Activated CD8-positive, alpha-beta memory T cell treated with anti-CD3 and anti-CD28 coated beads, Interleukin-2, amount 50 U/mL, for 1 hour (primary cell): ENCODE results near the gene GJB4.

Experiments used
- DNase-seq: peaks from one replicate; pipeline ENCODE4 v3.0.0-alpha.2; 2020; ENCODE audit errors: extremely low read depth

Gene GJB4

DNA sequence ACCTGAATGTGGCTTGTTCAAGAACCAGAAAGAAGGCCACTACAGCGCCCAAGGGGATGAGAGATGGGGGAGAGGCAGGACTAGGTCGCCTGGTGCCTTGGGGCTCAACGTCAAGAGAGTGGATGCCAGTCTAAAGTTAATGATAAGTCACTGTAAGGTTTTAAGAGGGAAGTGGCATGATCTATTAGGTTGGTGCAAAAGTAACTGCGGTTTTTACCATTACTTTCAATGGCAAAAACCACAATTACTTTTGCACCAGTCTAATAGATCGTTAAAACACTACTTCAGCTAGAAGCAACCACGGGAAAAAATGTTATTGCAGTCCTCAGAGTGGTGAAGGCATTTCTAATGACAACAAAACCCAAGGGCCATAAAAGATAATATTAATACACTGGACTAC lies 18.8 kb downstream of the GJB4 start:
- DNase-seq, result no peak

DNA sequence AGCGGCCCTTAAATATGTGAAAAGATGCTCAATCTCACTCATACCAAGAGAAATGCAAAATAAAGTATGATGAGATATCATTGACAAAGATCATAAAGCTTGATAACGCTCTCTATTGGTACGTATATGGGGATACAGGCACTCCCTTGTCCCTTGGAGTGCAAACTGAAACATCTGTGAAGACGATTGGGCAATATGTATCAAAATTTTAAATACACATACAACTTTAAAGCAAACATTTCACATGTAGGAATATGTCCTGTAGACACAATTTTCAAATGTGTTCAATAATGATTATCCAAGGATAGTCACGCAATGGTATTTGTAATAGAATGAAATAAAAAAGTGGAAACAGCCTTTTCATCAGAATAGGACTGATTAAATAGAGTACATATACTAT lies 19.5 kb downstream of the GJB4 start:
- DNase-seq, result no peak

DNA sequence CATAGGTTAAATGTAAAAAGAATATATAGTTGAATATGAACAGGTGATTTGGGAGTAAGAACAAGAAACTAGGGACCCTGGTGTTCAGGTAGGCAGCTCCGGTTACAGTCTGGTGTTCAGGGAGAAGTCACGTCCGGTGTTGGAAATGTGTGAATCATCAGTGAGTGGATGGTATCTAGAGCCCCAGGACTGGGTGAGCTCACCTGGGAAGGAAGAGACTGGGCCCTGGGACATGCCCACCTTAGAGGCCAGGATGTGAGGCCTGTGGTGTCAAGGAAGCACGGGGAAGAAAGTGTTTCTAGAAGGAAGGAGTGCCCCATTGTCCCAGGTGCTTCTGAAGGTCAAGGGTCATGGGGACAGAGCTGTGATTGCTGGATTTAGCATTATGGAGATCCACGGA lies 20.0 kb downstream of the GJB4 start:
- DNase-seq, result no peak

DNA sequence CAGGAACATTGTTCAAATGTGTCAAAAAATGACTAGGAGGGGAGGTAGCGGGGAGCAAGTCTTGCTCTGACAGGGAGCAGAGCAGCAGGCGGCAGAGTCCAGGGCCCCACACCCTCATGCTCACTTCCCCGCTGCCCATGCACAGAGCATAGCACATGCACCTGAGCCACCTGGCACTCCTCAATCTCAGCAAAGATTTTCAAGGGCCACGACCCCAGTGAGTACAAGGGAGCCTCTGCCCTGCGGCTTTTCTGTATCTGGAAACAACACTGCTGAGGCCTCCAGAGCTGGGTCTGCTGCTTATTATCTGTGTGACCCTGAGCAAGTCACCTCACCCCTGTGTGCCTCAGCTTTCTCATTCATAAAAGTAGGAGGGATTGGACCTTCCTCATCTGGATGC lies 20.4 kb downstream of the GJB4 start:
- DNase-seq, result no peak

DNA sequence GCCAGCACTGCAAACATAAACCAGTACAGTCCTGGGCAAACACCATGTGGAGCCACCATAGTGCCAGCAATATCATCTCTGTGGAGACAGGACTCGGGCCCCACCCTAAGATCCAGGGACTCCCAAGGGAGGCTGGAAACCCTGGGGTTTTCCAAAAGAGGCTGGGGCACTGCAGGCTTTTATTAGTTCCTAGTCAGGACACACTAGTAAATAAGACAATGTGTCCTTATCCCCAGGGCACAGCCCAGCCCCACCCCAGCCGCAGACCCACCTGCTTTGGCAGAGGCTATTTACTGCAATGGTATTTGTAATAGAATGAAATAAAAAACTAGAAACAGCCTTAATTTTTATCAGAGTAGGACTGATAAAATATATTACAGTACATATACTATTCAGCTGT lies 21.0 kb downstream of the GJB4 start:
- DNase-seq, result no peak

DNA sequence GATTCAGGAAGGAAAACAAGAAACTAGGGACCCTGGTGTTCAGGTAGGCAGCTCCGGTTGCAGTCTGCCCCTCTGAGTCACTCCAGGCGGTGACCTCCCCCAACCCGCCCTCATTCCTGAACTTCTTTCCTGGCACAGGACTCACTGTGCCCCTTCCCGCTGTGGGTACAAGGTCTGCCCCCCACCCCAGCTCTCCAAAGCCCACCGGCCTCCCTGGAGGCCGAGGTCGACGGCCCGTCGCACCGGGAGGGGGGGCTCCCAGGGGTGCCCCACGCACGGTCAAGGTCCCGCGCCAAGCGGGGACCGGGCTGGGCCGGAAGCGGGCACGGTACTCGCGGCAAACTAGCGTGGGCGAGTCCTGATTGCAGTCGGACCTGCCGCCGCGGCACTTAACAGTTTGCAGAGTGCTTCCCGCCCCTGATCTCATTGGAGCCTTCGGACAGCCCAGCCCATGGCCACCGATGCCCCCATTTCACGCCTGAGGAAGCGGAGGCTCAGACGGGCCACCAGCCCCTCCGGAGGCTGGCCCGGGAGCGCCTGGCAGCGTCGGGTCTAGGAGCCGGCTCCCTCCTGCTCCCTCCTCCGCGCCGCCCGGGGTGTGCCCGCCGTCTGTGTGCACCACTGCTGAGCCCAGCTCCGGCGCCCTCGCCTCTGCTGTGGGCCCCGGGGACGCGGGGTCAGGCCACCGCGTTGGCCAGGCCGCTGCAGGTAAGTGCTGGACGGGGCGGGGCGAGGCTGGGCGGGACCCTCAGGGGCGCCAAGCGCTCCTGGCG lies 21.7 kb downstream of the GJB4 start, which contains the start of gene GJB3:
GJB3 (plus strand) TSS at position 144 of the 773 bp plus-strand sequence. CDS start 3,549 bp downstream, outside the sequence.
- no peak for DNase-seq

DNA sequence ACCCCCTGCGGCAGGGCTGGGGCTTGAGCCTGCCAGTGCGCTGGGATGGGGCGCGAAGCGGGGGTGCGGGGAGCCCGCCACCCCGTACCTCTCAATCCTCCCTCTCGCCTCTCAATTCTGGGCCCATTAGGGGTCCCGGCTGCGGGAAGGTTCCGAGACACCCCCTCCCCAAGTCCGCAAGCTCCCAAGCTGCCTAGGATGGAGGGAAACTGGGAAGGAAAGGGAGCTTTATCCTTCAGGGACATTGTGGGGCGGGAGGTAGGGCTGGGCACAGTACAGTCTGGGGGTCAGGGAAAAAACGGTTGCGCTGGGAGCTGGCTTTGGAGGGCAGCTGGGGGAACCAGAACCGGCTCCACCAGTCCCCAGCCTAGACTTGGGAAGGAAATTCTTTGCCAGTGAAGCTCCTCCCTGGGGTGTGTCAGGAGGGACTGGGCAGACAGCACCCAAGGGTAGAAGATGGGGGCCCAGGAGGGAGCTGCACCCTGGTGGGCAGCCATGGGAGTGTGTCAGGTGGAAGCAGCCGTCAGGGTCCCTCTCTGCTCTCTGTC lies 22.4 kb downstream of the GJB4 start:
- no peak for DNase-seq

DNA sequence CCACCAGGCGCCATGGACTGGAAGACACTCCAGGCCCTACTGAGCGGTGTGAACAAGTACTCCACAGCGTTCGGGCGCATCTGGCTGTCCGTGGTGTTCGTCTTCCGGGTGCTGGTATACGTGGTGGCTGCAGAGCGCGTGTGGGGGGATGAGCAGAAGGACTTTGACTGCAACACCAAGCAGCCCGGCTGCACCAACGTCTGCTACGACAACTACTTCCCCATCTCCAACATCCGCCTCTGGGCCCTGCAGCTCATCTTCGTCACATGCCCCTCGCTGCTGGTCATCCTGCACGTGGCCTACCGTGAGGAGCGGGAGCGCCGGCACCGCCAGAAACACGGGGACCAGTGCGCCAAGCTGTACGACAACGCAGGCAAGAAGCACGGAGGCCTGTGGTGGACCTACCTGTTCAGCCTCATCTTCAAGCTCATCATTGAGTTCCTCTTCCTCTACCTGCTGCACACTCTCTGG lies 25.2 kb downstream of the GJB4 start:
- no peak for DNase-seq

DNA sequence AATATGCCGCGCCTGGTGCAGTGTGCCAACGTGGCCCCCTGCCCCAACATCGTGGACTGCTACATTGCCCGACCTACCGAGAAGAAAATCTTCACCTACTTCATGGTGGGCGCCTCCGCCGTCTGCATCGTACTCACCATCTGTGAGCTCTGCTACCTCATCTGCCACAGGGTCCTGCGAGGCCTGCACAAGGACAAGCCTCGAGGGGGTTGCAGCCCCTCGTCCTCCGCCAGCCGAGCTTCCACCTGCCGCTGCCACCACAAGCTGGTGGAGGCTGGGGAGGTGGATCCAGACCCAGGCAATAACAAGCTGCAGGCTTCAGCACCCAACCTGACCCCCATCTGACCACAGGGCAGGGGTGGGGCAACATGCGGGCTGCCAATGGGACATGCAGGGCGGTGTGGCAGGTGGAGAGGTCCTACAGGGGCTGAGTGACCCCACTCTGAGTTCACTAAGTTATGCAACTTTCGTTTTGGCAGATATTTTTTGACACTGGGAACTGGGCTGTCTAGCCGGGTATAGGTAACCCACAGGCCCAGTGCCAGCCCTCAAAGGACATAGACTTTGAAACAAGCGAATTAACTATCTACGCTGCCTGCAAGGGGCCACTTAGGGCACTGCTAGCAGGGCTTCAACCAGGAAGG lies 25.8 kb downstream of the GJB4 start:
- DNase-seq, result no peak

DNA sequence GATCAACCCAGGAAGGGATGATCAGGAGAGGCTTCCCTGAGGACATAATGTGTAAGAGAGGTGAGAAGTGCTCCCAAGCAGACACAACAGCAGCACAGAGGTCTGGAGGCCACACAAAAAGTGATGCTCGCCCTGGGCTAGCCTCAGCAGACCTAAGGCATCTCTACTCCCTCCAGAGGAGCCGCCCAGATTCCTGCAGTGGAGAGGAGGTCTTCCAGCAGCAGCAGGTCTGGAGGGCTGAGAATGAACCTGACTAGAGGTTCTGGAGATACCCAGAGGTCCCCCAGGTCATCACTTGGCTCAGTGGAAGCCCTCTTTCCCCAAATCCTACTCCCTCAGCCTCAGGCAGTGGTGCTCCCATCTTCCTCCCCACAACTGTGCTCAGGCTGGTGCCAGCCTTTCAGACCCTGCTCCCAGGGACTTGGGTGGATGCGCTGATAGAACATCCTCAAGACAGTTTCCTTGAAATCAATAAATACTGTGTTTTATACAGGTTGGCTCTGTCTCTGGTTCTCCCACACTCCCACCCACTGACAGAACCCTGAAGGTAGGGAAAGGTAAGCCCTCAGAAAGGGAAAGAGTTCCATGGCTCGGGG lies 26.4 kb downstream of the GJB4 start:
- DNase-seq, result no peak

DNA sequence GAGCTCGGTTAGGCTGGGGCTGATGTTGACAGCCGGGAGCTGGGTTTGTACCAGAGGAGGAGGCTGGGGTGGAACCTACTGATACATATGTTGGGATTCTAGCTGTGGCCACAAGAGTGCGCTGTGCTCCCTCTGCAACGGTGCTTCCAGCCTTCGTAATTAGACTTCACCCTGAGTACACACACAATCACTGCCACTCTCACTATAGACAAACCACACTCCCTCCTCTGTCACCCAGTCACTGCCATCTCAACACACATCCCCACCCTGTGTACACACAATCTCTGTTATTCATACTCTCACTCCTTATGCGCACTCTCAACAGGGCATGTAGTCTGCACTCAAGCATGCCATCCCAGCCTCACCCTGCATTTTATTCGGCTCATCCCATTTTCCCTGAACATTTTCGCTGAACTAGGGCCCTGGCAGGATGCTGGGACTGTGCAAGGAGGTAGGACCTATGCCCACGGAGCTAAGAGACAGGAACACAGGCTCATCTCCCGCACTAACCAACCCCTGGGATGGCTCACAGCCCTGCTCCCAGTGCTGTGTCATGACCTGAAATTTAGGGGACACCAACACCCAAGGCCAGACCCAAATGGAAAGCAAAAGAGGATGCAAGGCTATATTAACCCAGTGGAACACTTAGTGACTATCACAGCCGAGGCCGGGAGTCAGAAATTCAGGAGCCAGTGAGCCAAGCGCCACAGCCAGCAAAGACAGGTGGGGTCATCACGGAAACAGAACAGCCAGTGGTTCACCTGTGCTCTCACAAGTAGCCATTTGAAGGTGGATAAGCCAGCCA lies 27.2 kb downstream of the GJB4 start:
- DNase-seq, result no peak

DNA sequence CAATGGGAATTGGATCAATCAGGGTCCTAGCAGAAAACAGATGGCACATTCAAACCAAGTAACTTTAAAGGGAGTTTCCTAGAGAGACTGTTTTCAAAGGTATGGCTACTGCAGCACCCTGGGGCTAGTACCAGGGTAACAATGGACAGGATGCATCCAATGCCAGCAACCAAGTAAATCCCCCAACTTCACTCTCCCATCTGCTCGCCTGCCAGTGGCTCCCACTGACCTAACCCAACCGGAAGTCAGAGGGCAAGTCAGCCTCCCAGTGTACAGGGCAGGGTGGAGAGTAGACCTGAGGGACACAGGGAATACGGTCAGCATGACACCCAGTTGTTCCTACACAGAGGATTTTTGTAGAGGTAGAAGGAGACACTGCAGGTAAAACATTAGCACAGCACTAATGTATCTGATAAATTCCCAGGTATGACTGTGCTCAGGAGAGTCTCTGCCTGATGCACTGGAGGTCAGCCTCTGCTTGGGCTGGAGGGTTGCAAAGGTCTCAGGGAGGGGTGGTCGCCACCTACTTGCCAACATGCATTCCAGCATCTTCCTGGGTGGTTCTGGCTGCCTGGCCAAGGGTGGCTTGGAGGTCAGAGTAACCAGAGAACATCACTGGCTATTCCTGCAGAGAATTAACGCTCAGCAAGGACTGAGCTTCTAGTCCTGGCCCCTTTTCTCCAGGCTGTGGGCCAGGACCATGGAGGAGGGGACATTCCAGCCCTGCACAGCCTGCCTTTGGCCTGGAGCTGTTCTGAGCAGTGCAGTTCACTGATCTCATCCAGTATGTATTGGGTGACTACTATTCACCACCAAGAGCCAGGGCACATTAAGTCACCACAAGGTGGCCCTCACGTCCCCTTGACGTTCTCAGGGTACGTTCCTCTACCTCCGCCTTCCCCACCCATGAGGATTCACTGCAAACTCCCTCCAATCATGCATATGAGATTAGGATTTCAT lies 28.2 kb downstream of the GJB4 start:
- DNase-seq, result no peak

DNA sequence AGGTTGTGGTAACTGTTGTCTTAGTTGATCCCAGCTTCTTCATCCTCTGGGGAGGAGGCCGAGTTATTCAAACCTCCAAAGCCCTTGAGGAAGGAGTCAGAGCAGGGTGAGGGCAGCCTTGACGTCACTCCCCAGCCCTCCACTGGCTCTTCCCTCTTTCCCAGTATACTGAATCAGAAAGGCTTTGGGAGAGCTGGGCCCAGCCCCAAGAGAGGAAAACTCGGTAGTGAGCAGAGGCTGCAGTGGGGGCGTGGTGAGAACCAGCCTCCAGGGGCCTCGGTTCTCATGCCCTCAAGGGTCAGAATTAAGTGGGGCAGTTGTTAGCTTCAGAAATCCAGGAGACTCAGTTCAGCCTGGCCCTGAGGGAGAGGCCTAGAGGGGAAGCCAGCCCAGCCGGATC lies 31.4 kb downstream of the GJB4 start:
- no peak for DNase-seq

DNA sequence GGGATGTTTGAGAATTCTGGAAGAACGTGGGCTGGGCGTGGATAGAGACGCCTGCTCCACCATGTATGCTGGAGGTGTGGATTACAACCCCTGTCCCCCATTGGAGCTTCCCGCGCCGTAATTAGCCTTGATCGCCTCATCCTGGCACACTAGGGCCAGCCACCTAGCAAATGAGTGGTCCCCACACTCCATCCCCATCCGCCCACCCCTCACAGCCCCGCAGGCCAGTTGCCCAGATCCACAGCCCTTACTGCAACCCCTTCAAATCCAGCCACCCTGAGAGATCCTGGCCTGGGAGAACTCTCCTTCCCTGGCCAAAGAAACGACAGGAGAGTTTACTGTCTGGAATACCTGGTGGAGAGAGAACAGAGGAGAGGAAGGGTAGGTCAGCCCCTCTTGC lies 32.9 kb downstream of the GJB4 start:
- DNase-seq, result no peak

DNA sequence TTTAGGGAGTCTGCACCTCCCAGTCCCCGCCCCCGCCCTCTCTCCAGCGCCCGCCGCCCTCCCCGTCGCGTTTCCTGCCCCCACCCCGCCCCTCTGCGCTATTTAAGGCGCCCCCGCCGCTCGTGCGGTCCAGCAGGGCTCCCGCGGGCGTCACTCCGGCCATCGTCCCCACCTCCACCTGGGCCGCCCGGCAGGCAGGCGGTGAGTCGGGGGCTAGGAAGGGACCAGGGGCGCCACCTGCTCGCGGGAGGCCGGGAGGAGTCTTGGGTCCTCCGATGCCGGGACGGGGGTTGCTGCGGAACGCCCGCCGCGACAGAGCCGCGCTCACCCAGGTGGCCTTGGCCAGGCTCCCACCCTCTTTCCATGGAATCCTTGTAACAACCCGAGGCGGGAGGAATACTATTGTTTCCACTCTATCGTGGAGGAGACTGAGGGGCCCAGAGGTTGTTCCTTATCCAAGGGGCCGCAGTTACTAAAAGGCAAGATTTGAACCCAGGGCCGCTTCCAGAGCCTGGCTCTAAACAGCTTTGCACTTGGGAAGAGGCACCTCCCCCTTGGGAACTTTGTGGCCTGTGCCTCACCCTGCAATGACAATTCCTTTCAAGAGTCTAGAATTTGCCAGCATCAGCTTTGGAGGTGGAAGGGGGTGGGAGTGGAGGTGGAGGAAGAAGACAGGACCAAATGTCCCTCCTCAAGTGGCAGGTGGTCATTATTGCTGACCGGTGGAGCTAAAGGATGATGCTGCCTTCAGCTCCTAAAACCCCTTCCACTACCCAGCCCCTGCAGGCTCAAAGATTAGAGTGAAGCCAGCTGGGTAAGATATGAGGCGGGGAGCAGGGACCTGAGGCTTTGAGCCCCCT lies 33.6 kb downstream of the GJB4 start, which contains the start of gene GJA4:
GJA4 (plus strand) TSS at position 132 of the 860 bp plus-strand sequence. CDS start 1,215 bp downstream, outside the sequence.
- no peak for DNase-seq

DNA sequence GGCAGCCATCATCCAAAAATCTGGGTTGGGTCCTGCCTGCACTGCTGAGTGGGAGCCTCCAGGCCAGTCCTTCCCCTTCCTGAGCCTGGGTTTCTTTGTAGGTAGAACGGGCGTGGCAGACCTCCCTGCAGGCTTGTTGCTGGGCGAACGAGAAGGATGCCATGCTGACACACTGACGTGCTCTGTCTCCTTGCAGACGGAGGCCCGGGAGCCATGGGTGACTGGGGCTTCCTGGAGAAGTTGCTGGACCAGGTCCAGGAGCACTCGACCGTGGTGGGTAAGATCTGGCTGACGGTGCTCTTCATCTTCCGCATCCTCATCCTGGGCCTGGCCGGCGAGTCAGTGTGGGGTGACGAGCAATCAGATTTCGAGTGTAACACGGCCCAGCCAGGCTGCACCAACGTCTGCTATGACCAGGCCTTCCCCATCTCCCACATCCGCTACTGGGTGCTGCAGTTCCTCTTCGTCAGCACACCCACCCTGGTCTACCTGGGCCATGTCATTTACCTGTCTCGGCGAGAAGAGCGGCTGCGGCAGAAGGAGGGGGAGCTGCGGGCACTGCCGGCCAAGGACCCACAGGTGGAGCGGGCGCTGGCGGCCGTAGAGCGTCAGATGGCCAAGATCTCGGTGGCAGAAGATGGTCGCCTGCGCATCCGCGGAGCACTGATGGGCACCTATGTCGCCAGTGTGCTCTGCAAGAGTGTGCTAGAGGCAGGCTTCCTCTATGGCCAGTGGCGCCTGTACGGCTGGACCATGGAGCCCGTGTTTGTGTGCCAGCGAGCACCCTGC lies 34.7 kb downstream of the GJB4 start:
- no peak for DNase-seq

DNA sequence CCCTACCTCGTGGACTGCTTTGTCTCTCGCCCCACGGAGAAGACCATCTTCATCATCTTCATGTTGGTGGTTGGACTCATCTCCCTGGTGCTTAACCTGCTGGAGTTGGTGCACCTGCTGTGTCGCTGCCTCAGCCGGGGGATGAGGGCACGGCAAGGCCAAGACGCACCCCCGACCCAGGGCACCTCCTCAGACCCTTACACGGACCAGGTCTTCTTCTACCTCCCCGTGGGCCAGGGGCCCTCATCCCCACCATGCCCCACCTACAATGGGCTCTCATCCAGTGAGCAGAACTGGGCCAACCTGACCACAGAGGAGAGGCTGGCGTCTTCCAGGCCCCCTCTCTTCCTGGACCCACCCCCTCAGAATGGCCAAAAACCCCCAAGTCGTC lies 35.2 kb downstream of the GJB4 start:
- no peak for DNase-seq

DNA sequence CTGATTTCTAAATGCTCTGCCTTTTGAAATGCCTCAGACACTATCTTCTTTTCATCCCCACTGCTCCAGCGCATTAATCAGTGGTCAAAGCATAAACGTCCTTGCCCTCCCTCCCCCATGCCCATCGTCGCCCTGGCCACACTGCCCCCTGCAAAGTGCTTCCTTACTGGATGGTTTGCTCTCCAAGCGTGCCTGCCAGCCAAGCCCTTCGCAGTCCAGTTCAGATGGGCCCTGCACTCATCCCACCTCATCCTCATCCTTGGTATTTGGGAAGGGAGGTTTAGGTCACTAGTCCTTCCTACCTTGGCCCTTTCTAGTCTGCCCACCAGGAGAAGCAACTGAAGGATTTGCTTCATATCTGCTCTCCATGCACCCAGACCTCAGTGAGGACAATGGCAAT lies 36.4 kb downstream of the GJB4 start:
- no peak for DNase-seq

DNA sequence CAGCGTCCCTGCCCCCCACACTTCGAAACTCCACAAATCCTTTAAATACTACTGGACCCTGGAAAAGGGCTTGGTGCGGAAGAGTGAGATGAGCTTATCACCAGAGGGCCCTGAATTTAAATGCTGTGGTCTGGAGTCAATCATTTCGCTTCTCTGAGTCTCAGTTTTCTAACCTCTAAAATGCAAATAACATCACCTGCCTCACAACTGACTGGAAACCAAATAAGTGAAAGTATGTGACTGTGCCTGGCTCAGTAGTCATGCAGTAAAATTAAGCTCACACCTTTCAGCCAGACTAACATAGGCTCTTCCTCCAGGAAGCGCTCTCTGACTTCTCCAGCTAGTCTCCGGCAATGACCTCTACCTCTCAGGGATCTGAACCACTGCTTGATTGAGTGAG lies 37.5 kb downstream of the GJB4 start:
- no peak for DNase-seq
